ENCODE data around the gene SMARCD3.

The SMARCD3 gene

GRCh38 chr7:151272877-151273276 is 24.4 kb upstream of the SMARCD3 start:
- no peak for DNase-seq (ENCODE audit: extremely low read depth, low read depth)
- H3K4me3 ChIP-seq (replicated peaks; ENCODE audit: low read depth, low read length): no peak overlapping the region
- TF ChIP-seq CTCF (IDR thresholded peaks at IDR 0.05; ENCODE audit: low read depth, low read length, missing control alignments): no peak

- TF ChIP-seq CTCF (IDR thresholded peaks at IDR 0.05; ENCODE audit: low read depth, low read length, missing control alignments): no peak
These were observed 23.9 kb upstream of the SMARCD3 start for GRCh38 chr7:151272405-151272804.

GRCh38 chr7:151271699-151272355 is 23.3 kb upstream of the SMARCD3 start:
- TF ChIP-seq CTCF (IDR thresholded peaks at IDR 0.05; ENCODE audit: low read depth, low read length, missing control alignments): no peak
- no peak overlapping the region for H3K4me3 ChIP-seq (replicated peaks; ENCODE audit: low read depth, low read length)
- no peak for DNase-seq (ENCODE audit: extremely low read depth, low read depth)

More at GRCh38 chr7:151272405-151272804, 23.9 kb upstream of the SMARCD3 start:
- no peak for DNase-seq (ENCODE audit: extremely low read depth, low read depth)
- no peak overlapping the region for H3K4me3 ChIP-seq (replicated peaks; ENCODE audit: low read depth, low read length)

GRCh38 chr7:151269511-151269910 is 21.0 kb upstream of the SMARCD3 start:
- no peak overlapping the region for H3K4me3 ChIP-seq (replicated peaks; ENCODE audit: low read depth, low read length)
- no peak for TF ChIP-seq CTCF (IDR thresholded peaks at IDR 0.05; ENCODE audit: low read depth, low read length, missing control alignments)
- no peak for DNase-seq (ENCODE audit: extremely low read depth, low read depth)

GRCh38 chr7:151265351-151265931 is 16.9 kb upstream of the SMARCD3 start:
- DNase-seq (ENCODE audit: extremely low read depth, low read depth): no peak
- H3K4me3 ChIP-seq (replicated peaks; ENCODE audit: low read depth, low read length): no peak overlapping the region
- no peak for TF ChIP-seq CTCF (IDR thresholded peaks at IDR 0.05; ENCODE audit: low read depth, low read length, missing control alignments)

GRCh38 chr7:151264615-151265014 is 16.1 kb upstream of the SMARCD3 start:
- TF ChIP-seq CTCF (IDR thresholded peaks at IDR 0.05; ENCODE audit: low read depth, low read length, missing control alignments): no peak
- no peak for DNase-seq (ENCODE audit: extremely low read depth, low read depth)
- no peak overlapping the region for H3K4me3 ChIP-seq (replicated peaks; ENCODE audit: low read depth, low read length)

Data from HFF-Myc (cell line).